Trophoblast cell (in vitro differentiated cells and primary cell): ENCODE results near the gene DNAJB11.

ENCODE experiments used
- DNase-seq, 2 donors: peaks; one replicate each; pipeline ENCODE4 v3.0.0-alpha.2; 2016
- H2AFZ ChIP-seq: 2 replicates; pipeline ENCODE4 v1.6.1; 2013; ENCODE audit warnings: low read length, moderate library complexity, mild to moderate bottlenecking; ENCODE audit not compliant: insufficient read depth, poor library complexity
- H2AK5ac ChIP-seq: 2 replicates; pipeline ENCODE4 v1.6.1; 2013; ENCODE audit warnings: mild to moderate bottlenecking, low read length
- H2BK120ac ChIP-seq: 2 replicates; pipeline ENCODE4 v1.6.1; 2013; ENCODE audit warnings: low read length, mild to moderate bottlenecking, moderate library complexity; ENCODE audit not compliant: insufficient read depth, poor library complexity
- H2BK12ac ChIP-seq: 2 replicates; pipeline ENCODE4 v1.6.1; 2013; ENCODE audit warnings: mild to moderate bottlenecking, low read length, moderate library complexity
- H2BK5ac ChIP-seq: 2 replicates; pipeline ENCODE4 v1.6.1; 2013; ENCODE audit warnings: low read length, low read depth, moderate library complexity, mild to moderate bottlenecking; ENCODE audit not compliant: poor library complexity
- H3K14ac ChIP-seq: 2 replicates; pipeline ENCODE4 v1.6.1; 2013; ENCODE audit warnings: mild to moderate bottlenecking, low read length
- H3K18ac ChIP-seq: 2 replicates; pipeline ENCODE4 v1.6.1; 2013; ENCODE audit warnings: mild to moderate bottlenecking, low read length
- H3K23ac ChIP-seq: 2 replicates; pipeline ENCODE4 v1.6.1; 2013; ENCODE audit warnings: low read length
- H3K27ac ChIP-seq: 2 replicates; pipeline ENCODE4 v1.5.1; 2013; ENCODE audit warnings: low read depth, mild to moderate bottlenecking, inconsistent platforms, low read length, moderate library complexity
- H3K27me3 ChIP-seq: 2 replicates; pipeline ENCODE4 v1.6.1; 2013; ENCODE audit warnings: inconsistent platforms, mild to moderate bottlenecking, low read length, moderate library complexity; ENCODE audit not compliant: insufficient read depth
- H3K36me3 ChIP-seq, 2 experiments: 1 replicate in 1 of 2; 2 replicates in 1 of 2; pipeline ENCODE4 v1.6.1; 2013; ENCODE audit warnings: low read length in 2 of 2, mild to moderate bottlenecking in 2 of 2, moderate library complexity in 1 of 2; ENCODE audit not compliant: insufficient read depth in 2 of 2, control insufficient read depth in 1 of 2
- H3K4ac ChIP-seq: 2 replicates; pipeline ENCODE4 v1.6.1; 2013; ENCODE audit warnings: low read depth, mild to moderate bottlenecking, low read length, moderate library complexity
- H3K4me1 ChIP-seq, 2 experiments: 1 replicate in 1 of 2; 2 replicates in 1 of 2; pipeline ENCODE4 v1.6.1; 2013; ENCODE audit warnings: low read length in 2 of 2, mild to moderate bottlenecking in 2 of 2, moderate library complexity in 1 of 2; ENCODE audit not compliant: insufficient read depth in 2 of 2, control insufficient read depth in 1 of 2
- H3K4me2 ChIP-seq: 2 replicates; pipeline ENCODE4 v1.6.1; 2013; ENCODE audit warnings: inconsistent platforms, mild to moderate bottlenecking, low read length, moderate library complexity
- H3K4me3 ChIP-seq: 2 replicates; pipeline ENCODE4 v1.5.1; 2013; ENCODE audit warnings: mild to moderate bottlenecking, low read depth, low read length, inconsistent platforms
- H3K79me1 ChIP-seq: one replicate; pipeline ENCODE4 v1.6.1; 2013; ENCODE audit warnings: low read length
- H3K79me2 ChIP-seq: 2 replicates; pipeline ENCODE4 v1.6.1; 2013; ENCODE audit warnings: low read length, mild to moderate bottlenecking; ENCODE audit not compliant: control insufficient read depth, insufficient read depth, poor library complexity
- H3K9ac ChIP-seq: 2 replicates; pipeline ENCODE4 v1.6.1; 2013; ENCODE audit warnings: mild to moderate bottlenecking, low read length
- H3K9me3 ChIP-seq: 2 replicates; pipeline ENCODE4 v1.6.1; 2013; ENCODE audit warnings: low read depth, mild to moderate bottlenecking, control low read depth, inconsistent platforms, low read length; ENCODE audit not compliant: insufficient read depth
- H4K12ac ChIP-seq: 2 replicates; pipeline ENCODE4 v1.6.1; 2013; ENCODE audit warnings: low read depth, mild to moderate bottlenecking, low read length, moderate library complexity
- H4K8ac ChIP-seq: 2 replicates; pipeline ENCODE4 v1.6.1; 2013; ENCODE audit warnings: low read depth, mild to moderate bottlenecking, low read length, moderate library complexity
- H4K91ac ChIP-seq: one replicate; pipeline ENCODE4 v1.6.1; 2013; ENCODE audit warnings: low read depth, mild to moderate bottlenecking, low read length, moderate library complexity
- WGBS: extraction: QIAGEN DNeasy Blood & Tissue Kit; methylation state at CpG from one replicate; pipeline ENCODE4 v1.1.7; 2013; ENCODE audit warnings: missing lambda C conversion rate; ENCODE audit not compliant: insufficient read length, insufficient coverage; ENCODE audit errors: extremely low coverage; 5-methylcytosine and 5-hydroxymethylcytosine counted together

DNAJB11 gene

DNA sequence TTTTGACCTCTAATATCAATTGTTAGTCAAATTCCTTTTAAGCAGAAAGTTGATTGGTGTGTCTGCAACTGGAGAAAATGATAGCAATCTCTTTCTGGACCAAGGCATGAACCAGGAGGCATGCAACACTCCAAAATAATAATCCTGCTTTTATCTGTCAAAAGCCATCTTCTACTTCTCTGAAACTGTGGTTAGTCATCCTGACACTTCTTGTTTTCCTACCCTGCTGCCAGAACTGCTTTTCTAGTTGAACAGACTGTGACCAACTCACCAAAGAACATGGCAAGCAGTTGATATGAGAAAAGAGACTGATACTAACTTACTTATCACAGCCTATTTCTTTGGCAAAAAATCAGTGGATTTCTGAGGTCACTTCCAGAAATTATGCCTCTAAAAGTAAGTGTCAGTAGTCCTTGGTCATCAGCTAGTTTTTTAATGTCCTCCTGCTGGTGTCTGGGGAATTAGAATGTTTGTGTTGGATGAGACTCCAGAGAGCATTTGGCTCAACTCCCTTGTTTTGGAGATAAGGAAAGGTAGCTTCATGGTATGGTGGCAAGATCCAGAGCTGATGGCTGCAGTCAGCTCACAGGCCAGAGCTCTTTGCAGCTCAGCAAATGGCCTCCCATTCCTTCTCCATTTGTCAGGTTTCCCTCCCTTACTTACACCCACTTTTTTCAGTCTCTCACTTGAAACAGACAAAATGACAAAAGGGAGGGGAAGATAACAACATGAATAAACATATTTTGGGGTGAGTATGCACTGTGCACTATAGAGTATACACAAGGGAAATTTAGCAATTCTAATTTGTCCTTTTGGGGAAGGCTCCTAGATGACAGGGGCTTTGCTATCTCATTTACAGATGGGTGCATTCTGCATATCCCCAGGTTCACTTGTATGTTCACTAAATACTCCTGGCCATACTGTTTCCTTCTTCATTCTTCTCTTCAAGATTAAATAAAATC, 33.4 kb upstream of the DNAJB11 start:
- H3K79me1 ChIP-seq = no peaks in the 10 kb centered on the region
- H4K8ac ChIP-seq = no peak overlapping the region
- H2AFZ ChIP-seq = no peak overlapping the region
- no peaks in the 10 kb centered on the region for H3K79me2 ChIP-seq
- H3K14ac ChIP-seq = no peak overlapping the region
- H3K27ac ChIP-seq = no peak overlapping the region
- no peak overlapping the region for H3K4me3 ChIP-seq
- no peak overlapping the region for H3K23ac ChIP-seq
- H3K4me2 ChIP-seq = no peak overlapping the region
- DNase-seq = no peak
- H3K27me3 ChIP-seq = no peaks in the 10 kb centered on the region
- no peak overlapping the region for H2AK5ac ChIP-seq
- H4K12ac ChIP-seq = no peak overlapping the region
- no peak overlapping the region for H2BK120ac ChIP-seq
- H3K9me3 ChIP-seq = no peaks in the 10 kb centered on the region
- H3K36me3 ChIP-seq = no peaks in the 10 kb centered on the region
- no peak overlapping the region for H3K4ac ChIP-seq
- no peak overlapping the region for H2BK12ac ChIP-seq
- no peak overlapping the region for H2BK5ac ChIP-seq
- no peak overlapping the region for H4K91ac ChIP-seq
- H3K9ac ChIP-seq = no peak overlapping the region
- H3K18ac ChIP-seq = no peak overlapping the region
- no peaks in the 10 kb centered on the region for H3K4me1 ChIP-seq

DNA sequence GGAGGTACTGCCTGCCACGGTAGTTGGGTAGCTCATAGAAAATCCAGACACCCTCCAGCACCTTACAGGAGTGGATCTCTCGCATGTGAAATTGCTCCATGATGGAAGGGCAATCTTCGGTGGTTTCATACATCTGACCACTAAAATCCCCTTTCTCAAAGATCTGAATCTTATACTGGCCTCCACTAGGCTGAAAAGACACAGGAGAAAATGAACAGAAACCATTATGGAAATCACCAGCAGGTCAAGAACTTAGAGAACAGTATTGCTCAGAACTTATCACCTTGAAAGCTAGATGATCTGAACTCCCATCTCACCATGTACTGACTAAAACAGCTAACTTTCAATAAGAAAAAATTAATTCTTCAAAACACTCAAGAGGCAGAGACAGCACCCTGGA, 31.7 kb upstream of the DNAJB11 start:
- no peak overlapping the region for H4K8ac ChIP-seq

DNA sequence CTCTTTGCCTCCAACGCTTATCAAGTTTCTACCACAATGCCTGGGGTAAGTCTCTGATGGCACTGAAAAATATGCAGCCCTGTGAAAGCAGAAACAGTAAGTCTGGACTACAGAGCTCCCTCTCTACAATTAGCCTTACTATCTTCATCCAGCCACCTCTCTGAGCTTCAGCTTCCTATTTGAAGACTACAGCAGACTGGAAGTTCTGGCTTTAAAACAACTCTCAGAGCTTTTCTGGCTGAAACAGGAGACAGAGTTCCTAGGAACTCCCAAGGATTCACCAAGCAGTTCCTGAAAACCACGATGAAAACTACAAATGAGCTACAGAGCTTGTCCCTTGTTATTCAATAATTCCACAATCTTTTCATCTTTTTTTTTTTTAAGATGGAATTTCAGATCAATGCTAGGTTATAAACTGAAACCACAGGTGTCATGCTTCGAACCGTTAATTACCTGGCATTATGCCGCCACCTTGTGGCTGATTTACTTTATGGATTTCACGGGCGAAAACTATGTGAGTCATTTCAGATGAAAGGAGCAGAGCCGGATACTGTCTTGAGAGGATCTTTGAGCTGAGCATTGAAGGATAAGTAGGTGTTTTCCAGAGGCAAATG, 30.2 kb upstream of the DNAJB11 start:
- Histone ChIP-seq H2AFZ (no peak overlapping the region), H2BK5ac (no peak overlapping the region), H3K14ac (no peak overlapping the region), H3K79me1 (no peaks in the 10 kb centered on the region), H3K9me3 (no peaks in the 10 kb centered on the region), H3K79me2 (no peaks in the 10 kb centered on the region), H2BK12ac (no peak overlapping the region), H3K27ac (no peak overlapping the region), H3K23ac (no peak overlapping the region), H2AK5ac (no peak overlapping the region), H3K36me3 (no peaks in the 10 kb centered on the region), H4K12ac (no peak overlapping the region), H3K9ac (no peak overlapping the region), H3K27me3 (no peaks in the 10 kb centered on the region), H4K91ac (no peak overlapping the region), H2BK120ac (no peak overlapping the region), H3K4me2 (no peak overlapping the region), H3K4me1 (no peaks in the 10 kb centered on the region), H3K4me3 (no peak overlapping the region), H3K18ac (no peak overlapping the region), H3K4ac (no peak overlapping the region), H4K8ac (no peak overlapping the region)
- WGBS = no CpG with 5 or more reads among the region's 8 CpGs
- peak; percentile 67 to 95 for DNase-seq

More for the DNA sequence above, 31.7 kb upstream of the DNAJB11 start:
- H3K79me2 ChIP-seq = no peaks in the 10 kb centered on the region
- H2AK5ac ChIP-seq = no peak overlapping the region
- H4K91ac ChIP-seq = no peak overlapping the region
- H2BK120ac ChIP-seq = no peak overlapping the region
- no peak overlapping the region for H3K23ac ChIP-seq
- no peaks in the 10 kb centered on the region for H3K79me1 ChIP-seq
- H3K4me1 ChIP-seq = no peaks in the 10 kb centered on the region
- no CpG with 5 or more reads among the region's 3 CpGs for WGBS
- H4K12ac ChIP-seq = no peak overlapping the region
- H2BK12ac ChIP-seq = no peak overlapping the region
- H3K18ac ChIP-seq = no peak overlapping the region
- H3K27me3 ChIP-seq = no peaks in the 10 kb centered on the region
- DNase-seq = no peak
- H3K9ac ChIP-seq = no peak overlapping the region
- no peak overlapping the region for H3K4me2 ChIP-seq
- H3K36me3 ChIP-seq = no peaks in the 10 kb centered on the region
- H3K27ac ChIP-seq = no peak overlapping the region
- H3K9me3 ChIP-seq = no peaks in the 10 kb centered on the region
- no peak overlapping the region for H3K14ac ChIP-seq
- no peak overlapping the region for H2BK5ac ChIP-seq
- H2AFZ ChIP-seq = no peak overlapping the region
- H3K4me3 ChIP-seq = no peak overlapping the region
- no peak overlapping the region for H3K4ac ChIP-seq

DNA sequence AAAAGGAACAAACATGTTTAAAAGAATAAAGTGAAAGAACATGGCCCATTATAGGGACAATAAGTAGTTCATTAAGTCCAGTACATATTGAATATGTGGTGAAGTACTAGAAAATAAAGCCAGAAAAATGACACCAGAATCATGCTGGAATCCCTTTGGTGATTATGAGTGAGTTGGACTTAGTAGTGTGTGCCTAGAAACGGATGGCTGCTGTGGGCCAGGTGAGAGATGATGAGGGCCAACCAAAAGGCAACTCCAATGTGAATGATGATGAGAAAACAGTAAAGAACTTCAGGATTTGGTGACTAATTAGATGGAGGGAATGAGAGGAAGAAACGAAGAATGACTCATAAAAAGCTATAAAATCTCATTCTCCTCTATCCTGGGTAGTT, 29.7 kb upstream of the DNAJB11 start:
- H3K23ac ChIP-seq = no peak overlapping the region
- no peak overlapping the region for H3K18ac ChIP-seq
- H4K91ac ChIP-seq = no peak overlapping the region
- H3K4me2 ChIP-seq = no peak overlapping the region
- H2AK5ac ChIP-seq = no peak overlapping the region
- no peak overlapping the region for H3K27ac ChIP-seq
- H3K9me3 ChIP-seq = no peaks in the 10 kb centered on the region
- H3K36me3 ChIP-seq = no peaks in the 10 kb centered on the region
- no peaks in the 10 kb centered on the region for H3K4me1 ChIP-seq
- H2BK5ac ChIP-seq = no peak overlapping the region
- DNase-seq = peak; percentile 6 to 18
- H3K9ac ChIP-seq = no peak overlapping the region
- no peak overlapping the region for H4K12ac ChIP-seq
- H4K8ac ChIP-seq = no peak overlapping the region
- no peak overlapping the region for H3K4me3 ChIP-seq
- no CpG with 5 or more reads among the region's 2 CpGs for WGBS
- H3K27me3 ChIP-seq = no peaks in the 10 kb centered on the region
- no peak overlapping the region for H3K14ac ChIP-seq
- no peak overlapping the region for H2BK120ac ChIP-seq
- no peaks in the 10 kb centered on the region for H3K79me1 ChIP-seq
- H2BK12ac ChIP-seq = no peak overlapping the region
- H3K4ac ChIP-seq = no peak overlapping the region
- H2AFZ ChIP-seq = no peak overlapping the region
- no peaks in the 10 kb centered on the region for H3K79me2 ChIP-seq
